HepG2 (cell line): ENCODE measurements around the gene LILRB3. TPM values are rescaled to one million over a fixed set of nuclear protein-coding genes. Genes with fewer than 3 reads are reported as not detected.

Experiments used
- HES4 ChIP-seq: sonication (generic); formaldehyde crosslinking; IDR thresholded peaks from 2 replicates; pipeline ENCODE4 v1.9.0; 2021; ENCODE audit warnings: mild to moderate bottlenecking, missing genetic modification reagents, borderline replicate concordance
- JUND ChIP-seq: sonication (generic); formaldehyde crosslinking; IDR thresholded peaks from 2 replicates; pipeline ENCODE4 v1.8.0; 2022; ENCODE audit warnings: mild to moderate bottlenecking, missing genetic modification reagents
- NR2F2 ChIP-seq: IDR thresholded peaks from 2 replicates; pipeline ENCODE4 v1.6.1; 2012; ENCODE audit warnings: low read depth, inconsistent platforms, borderline replicate concordance
- SOX6 ChIP-seq, 2 experiments: fragments of 450-650 bp in 1 of 2; sonication (generic) in 1 of 2; formaldehyde crosslinking in 1 of 2; IDR thresholded peaks; 2 replicates each; pipeline versions ENCODE4 v1.4.0 to v1.6.1; 2017 to 2020; ENCODE audit warnings: antibody characterized with exemption in 1 of 2, mild to moderate bottlenecking in 1 of 2, missing genetic modification reagents in 1 of 2
- TCF7 ChIP-seq: sonication (generic); IDR thresholded peaks from 2 replicates; pipeline ENCODE4 v1.6.1; 2016; ENCODE audit warnings: antibody characterized with exemption, low read depth
- ZKSCAN1 ChIP-seq: fragments of 150-350 bp; IDR thresholded peaks from 2 replicates; pipeline ENCODE4 v1.6.1; 2014; ENCODE audit warnings: low read length
- ZNF260 ChIP-seq: sonication (generic); formaldehyde crosslinking; IDR thresholded peaks from 2 replicates; pipeline ENCODE4 v1.4.0; 2020; ENCODE audit warnings: missing genetic modification reagents, low read depth, mild to moderate bottlenecking, borderline replicate concordance
- ZNF34 ChIP-seq: sonication (generic); formaldehyde crosslinking; IDR thresholded peaks from 2 replicates; pipeline ENCODE4 v1.4.0; 2020; ENCODE audit warnings: mild to moderate bottlenecking, missing genetic modification reagents, borderline replicate concordance
- ZNF619 ChIP-seq: sonication (generic); formaldehyde crosslinking; IDR thresholded peaks from 2 replicates; pipeline ENCODE4 v1.4.0; 2020; ENCODE audit warnings: mild to moderate bottlenecking, missing genetic modification reagents
- ZNF768 ChIP-seq: sonication (generic); formaldehyde crosslinking; IDR thresholded peaks from 2 replicates; pipeline ENCODE4 v1.4.0; 2020; ENCODE audit warnings: missing genetic modification reagents
- ZSCAN30 ChIP-seq: sonication (generic); formaldehyde crosslinking; IDR thresholded peaks from 2 replicates; pipeline ENCODE4 v1.5.0; 2020; ENCODE audit warnings: mild to moderate bottlenecking, missing genetic modification reagents
- polyA plus RNA-seq, 8 experiments: library from polyadenylated mRNA; depleted of rRNA in 3 of 8; stranded (reverse) in 7 of 8; unstranded in 1 of 8; fragments of >200 nt; fragmentation: Illumina TruSeq in 4 of 8; extraction: Trizol in 4 of 8; gene quantifications; 2 replicates each; pipeline versions ENCODE4 v1.2.1 to v1.2.3, GENCODE V29; 2011 to 2016; ENCODE audit warnings: low read depth in 4 of 8, missing spikeins in 1 of 8, mixed read lengths in 1 of 8; ENCODE audit not compliant: insufficient read depth in 1 of 8
- total RNA-seq, 5 experiments: library from RNA; depleted of rRNA; stranded (reverse); fragments of >200 nt; fragmentation: Illumina TruSeq; extraction: Trizol; gene quantifications; 2 replicates each; pipeline ENCODE4 v1.2.3, GENCODE V29; 2016; ENCODE audit warnings: low read depth in 1 of 5
- TF ChIP-seq, protein P1 (sequence below): sonication (generic); formaldehyde crosslinking; IDR thresholded peaks from 2 replicates; pipeline ENCODE4 v1.5.0; 2020; ENCODE audit warnings: mild to moderate bottlenecking, missing genetic modification reagents
- TF ChIP-seq, protein P2 (sequence below): sonication (generic); formaldehyde crosslinking; IDR thresholded peaks from 2 replicates; pipeline ENCODE4 v1.4.0; 2020; ENCODE audit warnings: mild to moderate bottlenecking, low read depth, missing genetic modification reagents
- TF ChIP-seq, protein P3 (sequence below): sonication (generic); formaldehyde crosslinking; IDR thresholded peaks from 2 replicates; pipeline ENCODE4 v1.5.1; 2020; ENCODE audit warnings: mild to moderate bottlenecking, missing genetic modification reagents, moderate library complexity
- TF ChIP-seq, protein P4 (sequence below): sonication (generic); formaldehyde crosslinking; IDR thresholded peaks from 2 replicates; pipeline ENCODE4 v1.8.0; 2022; ENCODE audit warnings: low read depth, missing genetic modification reagents

LILRB3 gene
- total and polyA plus RNA-seq, 2 of the 13 experiments (the other 11 are each of a cell fraction or from before 2014, with no cell fraction given), result 0.22 TPM; not detected in 1

DNA sequence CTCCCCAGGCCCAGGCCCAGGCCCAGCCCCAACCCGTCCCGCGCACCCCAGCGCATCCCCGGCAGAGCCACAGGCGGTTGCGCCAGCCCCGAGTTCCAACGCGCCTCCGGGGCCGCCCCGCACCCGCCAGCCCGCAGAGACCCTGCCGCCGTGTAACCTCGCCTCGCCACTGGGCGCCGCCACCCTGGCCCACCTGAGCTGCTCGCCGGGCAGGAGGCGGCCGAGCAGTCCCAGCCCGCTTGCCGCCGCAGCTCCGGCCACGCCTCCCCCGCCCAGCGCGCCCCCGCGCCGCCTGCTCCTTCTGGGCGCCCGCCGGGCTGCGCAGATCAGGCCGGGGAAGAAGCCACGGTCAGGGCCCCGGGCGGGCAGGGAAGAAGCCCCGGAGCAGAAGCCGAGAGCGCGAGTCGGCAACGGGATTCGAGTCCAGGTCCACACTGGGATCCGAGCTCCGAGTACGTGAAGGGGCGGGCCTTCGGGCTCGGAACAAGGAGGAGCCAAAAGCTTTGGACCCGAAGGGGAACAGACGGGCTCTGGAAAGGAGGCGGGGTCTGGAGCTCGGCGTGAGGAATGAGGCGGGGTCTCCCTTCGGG is 33.6 kb downstream of the LILRB3 start, which contains the start of gene MBOAT7 (continued):
- TF ChIP-seq, protein P1, sequence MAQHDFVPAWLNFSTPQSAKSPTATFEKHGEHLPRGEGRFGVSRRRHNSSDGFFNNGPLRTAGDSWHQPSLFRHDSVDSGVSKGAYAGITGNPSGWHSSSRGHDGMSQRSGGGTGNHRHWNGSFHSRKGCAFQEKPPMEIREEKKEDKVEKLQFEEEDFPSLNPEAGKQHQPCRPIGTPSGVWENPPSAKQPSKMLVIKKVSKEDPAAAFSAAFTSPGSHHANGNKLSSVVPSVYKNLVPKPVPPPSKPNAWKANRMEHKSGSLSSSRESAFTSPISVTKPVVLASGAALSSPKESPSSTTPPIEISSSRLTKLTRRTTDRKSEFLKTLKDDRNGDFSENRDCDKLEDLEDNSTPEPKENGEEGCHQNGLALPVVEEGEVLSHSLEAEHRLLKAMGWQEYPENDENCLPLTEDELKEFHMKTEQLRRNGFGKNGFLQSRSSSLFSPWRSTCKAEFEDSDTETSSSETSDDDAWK (CRISPR knock-in tag), result no peak
- TF ChIP-seq, protein P2, sequence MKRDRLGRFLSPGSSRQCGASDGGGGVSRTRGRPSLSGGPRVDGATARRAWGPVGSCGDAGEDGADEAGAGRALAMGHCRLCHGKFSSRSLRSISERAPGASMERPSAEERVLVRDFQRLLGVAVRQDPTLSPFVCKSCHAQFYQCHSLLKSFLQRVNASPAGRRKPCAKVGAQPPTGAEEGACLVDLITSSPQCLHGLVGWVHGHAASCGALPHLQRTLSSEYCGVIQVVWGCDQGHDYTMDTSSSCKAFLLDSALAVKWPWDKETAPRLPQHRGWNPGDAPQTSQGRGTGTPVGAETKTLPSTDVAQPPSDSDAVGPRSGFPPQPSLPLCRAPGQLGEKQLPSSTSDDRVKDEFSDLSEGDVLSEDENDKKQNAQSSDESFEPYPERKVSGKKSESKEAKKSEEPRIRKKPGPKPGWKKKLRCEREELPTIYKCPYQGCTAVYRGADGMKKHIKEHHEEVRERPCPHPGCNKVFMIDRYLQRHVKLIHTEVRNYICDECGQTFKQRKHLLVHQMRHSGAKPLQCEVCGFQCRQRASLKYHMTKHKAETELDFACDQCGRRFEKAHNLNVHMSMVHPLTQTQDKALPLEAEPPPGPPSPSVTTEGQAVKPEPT (CRISPR knock-in tag), result no peak; the same call in 1 of the 2 replicates
- TF ChIP-seq, protein P3, sequence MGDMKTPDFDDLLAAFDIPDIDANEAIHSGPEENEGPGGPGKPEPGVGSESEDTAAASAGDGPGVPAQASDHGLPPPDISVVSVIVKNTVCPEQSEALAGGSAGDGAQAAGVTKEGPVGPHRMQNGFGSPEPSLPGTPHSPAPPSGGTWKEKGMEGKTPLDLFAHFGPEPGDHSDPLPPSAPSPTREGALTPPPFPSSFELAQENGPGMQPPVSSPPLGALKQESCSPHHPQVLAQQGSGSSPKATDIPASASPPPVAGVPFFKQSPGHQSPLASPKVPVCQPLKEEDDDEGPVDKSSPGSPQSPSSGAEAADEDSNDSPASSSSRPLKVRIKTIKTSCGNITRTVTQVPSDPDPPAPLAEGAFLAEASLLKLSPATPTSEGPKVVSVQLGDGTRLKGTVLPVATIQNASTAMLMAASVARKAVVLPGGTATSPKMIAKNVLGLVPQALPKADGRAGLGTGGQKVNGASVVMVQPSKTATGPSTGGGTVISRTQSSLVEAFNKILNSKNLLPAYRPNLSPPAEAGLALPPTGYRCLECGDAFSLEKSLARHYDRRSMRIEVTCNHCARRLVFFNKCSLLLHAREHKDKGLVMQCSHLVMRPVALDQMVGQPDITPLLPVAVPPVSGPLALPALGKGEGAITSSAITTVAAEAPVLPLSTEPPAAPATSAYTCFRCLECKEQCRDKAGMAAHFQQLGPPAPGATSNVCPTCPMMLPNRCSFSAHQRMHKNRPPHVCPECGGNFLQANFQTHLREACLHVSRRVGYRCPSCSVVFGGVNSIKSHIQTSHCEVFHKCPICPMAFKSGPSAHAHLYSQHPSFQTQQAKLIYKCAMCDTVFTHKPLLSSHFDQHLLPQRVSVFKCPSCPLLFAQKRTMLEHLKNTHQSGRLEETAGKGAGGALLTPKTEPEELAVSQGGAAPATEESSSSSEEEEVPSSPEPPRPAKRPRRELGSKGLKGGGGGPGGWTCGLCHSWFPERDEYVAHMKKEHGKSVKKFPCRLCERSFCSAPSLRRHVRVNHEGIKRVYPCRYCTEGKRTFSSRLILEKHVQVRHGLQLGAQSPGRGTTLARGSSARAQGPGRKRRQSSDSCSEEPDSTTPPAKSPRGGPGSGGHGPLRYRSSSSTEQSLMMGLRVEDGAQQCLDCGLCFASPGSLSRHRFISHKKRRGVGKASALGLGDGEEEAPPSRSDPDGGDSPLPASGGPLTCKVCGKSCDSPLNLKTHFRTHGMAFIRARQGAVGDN (CRISPR knock-in tag), result peak; percentile 59
- TF ChIP-seq ZNF34 (CRISPR knock-in tag), result peak; percentile 89; the same call in 1 of the 2 replicates
- TF ChIP-seq JUND, result no peak
- TF ChIP-seq ZKSCAN1, result no peak
- TF ChIP-seq TCF7, result no peak
- no peak for TF ChIP-seq ZSCAN30 (CRISPR knock-in tag)
- TF ChIP-seq ZNF619 (CRISPR knock-in tag), result peak; percentile 40; the same call in 1 of the 2 replicates
- peak; percentile 59; the same call in 1 of the 2 replicates for TF ChIP-seq HES4
- no peak for TF ChIP-seq ZNF260
- peak; percentile 39 for TF ChIP-seq ZNF768 (CRISPR knock-in tag)
- TF ChIP-seq NR2F2, result no peak; the same call in 1 of the 2 replicates
- TF ChIP-seq, protein P4, sequence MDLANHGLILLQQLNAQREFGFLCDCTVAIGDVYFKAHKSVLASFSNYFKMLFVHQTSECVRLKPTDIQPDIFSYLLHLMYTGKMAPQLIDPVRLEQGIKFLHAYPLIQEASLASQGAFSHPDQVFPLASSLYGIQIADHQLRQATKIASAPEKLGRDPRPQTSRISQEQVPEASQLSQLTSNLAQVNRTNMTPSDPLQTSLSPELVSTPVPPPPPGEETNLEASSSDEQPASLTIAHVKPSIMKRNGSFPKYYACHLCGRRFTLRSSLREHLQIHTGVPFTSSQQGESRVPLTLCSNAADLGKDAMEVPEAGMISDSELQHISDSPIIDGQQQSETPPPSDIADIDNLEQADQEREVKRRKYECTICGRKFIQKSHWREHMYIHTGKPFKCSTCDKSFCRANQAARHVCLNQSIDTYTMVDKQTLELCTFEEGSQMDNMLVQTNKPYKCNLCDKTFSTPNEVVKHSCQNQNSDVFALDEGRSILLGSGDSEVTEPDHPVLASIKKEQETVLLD (CRISPR knock-in tag), result 0 out of 2 replicates have a peak, but pooled peaks have one; percentile 16
- no peak for TF ChIP-seq SOX6 (IDR thresholded peaks at IDR 0.05)
- TF ChIP-seq SOX6 (CRISPR knock-in tag; IDR thresholded peaks at IDR 0.05), result no peak
